Neural crest cell (in vitro differentiated cells): ENCODE results near the gene PTCD2. TPM values are rescaled to one million over a fixed set of nuclear protein-coding genes. Genes with fewer than 3 reads are reported as not detected.

Experiments used
- DNase-seq: peaks from one replicate; pipeline ENCODE4 v3.0.0; 2021; ENCODE audit warnings: low read depth, mixed read lengths, low spot score
- H3K27ac Mint-ChIP-seq: one replicate; pipeline ENCODE4 v1.8.0; 2021; ENCODE audit warnings: mild to moderate bottlenecking, mixed read lengths; ENCODE audit not compliant: unreplicated experiment
- H3K27me3 Mint-ChIP-seq: 2 replicates; pipeline ENCODE4 v1.8.0; 2021; ENCODE audit warnings: low read depth, mild to moderate bottlenecking, mixed read lengths
- H3K36me3 Mint-ChIP-seq: 2 replicates; pipeline ENCODE4 v1.8.0; 2021; ENCODE audit warnings: low read depth, mild to moderate bottlenecking, mixed read lengths
- H3K4me1 Mint-ChIP-seq: 2 replicates; pipeline ENCODE4 v1.8.0; 2021; ENCODE audit warnings: mixed read lengths
- H3K4me3 Mint-ChIP-seq: one replicate; pipeline ENCODE4 v1.8.0; 2021; ENCODE audit warnings: mild to moderate bottlenecking, mixed read lengths
- H3K9me3 Mint-ChIP-seq: 2 replicates; pipeline ENCODE4 v1.8.0; 2021; ENCODE audit warnings: mixed read lengths
- total RNA-seq: library from RNA; stranded (reverse); gene quantifications from 2 replicates; pipeline ENCODE4 v1.2.1, GENCODE V29; 2021
- TF ChIP-seq, protein P1 (sequence below): fragments of 200-600 bp; sonication (generic); conservative IDR thresholded peaks from 2 replicates; pipeline ENCODE4 v1.5.0; 2021; ENCODE audit warnings: antibody characterized with exemption, mild to moderate bottlenecking

The PTCD2 gene
- total RNA-seq, 1 donor from 2014 or later: 13.6 TPM

DNA sequence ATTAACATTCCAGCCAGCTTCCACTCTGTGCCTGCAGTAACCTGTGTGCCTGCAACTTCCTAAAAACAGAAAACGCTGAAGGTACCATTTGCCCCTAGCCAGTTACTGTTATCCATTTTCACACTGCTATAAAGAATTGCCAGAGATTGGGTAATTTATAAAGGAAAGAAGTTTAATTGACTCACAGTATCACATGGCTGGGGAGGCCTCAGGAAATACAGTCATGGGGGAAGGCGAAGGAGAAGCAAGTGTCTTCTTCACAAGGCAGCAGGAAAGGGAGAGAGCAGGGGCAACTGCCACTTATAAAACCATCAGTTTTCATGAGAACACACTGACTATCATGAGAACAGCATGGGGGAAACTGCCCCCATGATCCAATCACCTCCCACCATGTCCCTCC lies 31.2 kb downstream of the PTCD2 start:
- Mint-ChIP-seq H3K27ac (no peak overlapping the region), H3K9me3 (no peaks in the 10 kb centered on the region), H3K4me1 (peaks cover 6% of the 10 kb centered on the region), H3K36me3 (peaks cover 2% of the 10 kb centered on the region), H3K27me3 (no peaks in the 10 kb centered on the region), H3K4me3 (no peak overlapping the region)
- TF ChIP-seq, protein P1, sequence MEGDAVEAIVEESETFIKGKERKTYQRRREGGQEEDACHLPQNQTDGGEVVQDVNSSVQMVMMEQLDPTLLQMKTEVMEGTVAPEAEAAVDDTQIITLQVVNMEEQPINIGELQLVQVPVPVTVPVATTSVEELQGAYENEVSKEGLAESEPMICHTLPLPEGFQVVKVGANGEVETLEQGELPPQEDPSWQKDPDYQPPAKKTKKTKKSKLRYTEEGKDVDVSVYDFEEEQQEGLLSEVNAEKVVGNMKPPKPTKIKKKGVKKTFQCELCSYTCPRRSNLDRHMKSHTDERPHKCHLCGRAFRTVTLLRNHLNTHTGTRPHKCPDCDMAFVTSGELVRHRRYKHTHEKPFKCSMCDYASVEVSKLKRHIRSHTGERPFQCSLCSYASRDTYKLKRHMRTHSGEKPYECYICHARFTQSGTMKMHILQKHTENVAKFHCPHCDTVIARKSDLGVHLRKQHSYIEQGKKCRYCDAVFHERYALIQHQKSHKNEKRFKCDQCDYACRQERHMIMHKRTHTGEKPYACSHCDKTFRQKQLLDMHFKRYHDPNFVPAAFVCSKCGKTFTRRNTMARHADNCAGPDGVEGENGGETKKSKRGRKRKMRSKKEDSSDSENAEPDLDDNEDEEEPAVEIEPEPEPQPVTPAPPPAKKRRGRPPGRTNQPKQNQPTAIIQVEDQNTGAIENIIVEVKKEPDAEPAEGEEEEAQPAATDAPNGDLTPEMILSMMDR: no peak
- no peak for DNase-seq

DNA sequence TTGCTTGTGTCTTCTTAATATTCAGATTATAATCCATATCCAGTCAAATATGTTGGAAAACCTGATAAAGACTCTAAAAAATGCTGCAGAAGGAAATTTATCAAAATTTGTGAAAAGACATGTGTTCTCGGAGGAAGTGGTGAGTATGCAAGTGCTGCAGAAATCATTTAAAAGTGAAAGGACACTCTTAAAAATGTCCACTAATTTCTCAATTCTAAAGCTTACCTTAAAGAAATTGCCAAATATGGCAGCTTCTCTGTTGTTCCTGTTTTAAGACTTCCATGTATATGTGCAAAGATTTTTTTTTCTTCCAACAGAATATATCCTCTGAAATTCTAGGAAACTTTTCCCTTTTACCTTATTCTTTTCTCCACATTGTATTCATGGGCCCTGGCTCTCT lies 32.4 kb downstream of the PTCD2 start:
- TF ChIP-seq, protein P1: no peak

DNA sequence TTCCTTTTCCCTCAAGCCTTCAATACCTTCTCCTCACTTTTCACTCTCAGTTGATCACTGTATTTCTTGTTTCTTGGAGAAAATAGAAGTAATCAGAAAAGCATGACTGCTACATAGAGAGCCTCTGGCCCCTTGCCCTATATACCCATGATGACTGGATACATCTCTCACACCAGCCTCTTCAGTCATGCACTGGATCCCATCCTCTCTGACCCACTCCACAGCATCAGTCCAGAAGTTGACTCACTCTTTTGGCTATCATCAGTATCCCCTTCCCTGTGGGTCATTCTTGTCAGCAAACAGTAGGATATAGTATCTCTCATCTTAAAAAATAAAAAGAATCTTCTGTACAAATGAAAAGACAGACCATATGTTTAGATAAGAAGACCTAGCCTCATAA lies 32.9 kb downstream of the PTCD2 start:
- H3K4me3 Mint-ChIP-seq: no peak overlapping the region
- DNase-seq: no peak
- TF ChIP-seq, protein P1: no peak
- peaks cover 6% of the 10 kb centered on the region for H3K4me1 Mint-ChIP-seq
- H3K9me3 Mint-ChIP-seq: no peaks in the 10 kb centered on the region
- H3K27me3 Mint-ChIP-seq: no peaks in the 10 kb centered on the region
- peaks cover 2% of the 10 kb centered on the region for H3K36me3 Mint-ChIP-seq
- H3K27ac Mint-ChIP-seq: no peak overlapping the region

More for the DNA sequence above, 32.4 kb downstream of the PTCD2 start:
- no peak for DNase-seq
- Mint-ChIP-seq H3K9me3 (no peaks in the 10 kb centered on the region), H3K36me3 (peaks cover 2% of the 10 kb centered on the region), H3K27me3 (no peaks in the 10 kb centered on the region), H3K4me1 (peaks cover 6% of the 10 kb centered on the region), H3K4me3 (no peak overlapping the region), H3K27ac (no peak overlapping the region)

DNA sequence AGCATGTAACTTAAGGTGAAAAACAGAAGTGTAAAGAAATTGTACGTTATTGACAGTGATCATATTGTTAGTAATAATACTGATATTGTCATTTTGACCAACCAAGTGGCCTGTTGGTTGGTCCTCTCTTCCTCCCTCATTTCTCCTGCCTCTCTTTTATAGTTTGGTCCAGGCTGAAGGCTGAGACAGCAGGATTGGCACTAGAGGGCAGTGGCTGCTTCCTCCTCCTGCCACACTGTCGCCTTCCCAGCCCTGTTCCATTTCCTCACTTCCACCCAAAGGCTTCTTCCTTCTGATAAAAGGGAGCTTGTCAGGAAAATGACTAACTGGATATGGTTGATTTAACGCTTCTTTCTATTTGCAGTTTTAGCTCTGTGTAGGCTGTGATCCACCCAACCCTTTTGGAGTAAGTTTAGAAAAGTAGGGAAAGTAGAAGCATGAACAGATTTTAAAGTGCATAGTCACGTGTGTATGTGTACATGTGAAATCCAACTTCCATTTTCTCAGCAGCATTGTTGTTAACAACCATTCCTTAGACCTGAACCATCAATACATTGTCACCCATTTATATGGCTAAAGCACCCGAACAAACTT lies 35.6 kb downstream of the PTCD2 start:
- peak; percentile 7 for DNase-seq
- Mint-ChIP-seq H3K9me3 (no peaks in the 10 kb centered on the region), H3K36me3 (peaks cover 6% of the 10 kb centered on the region), H3K27ac (no peak overlapping the region), H3K4me3 (no peak overlapping the region), H3K27me3 (no peaks in the 10 kb centered on the region), H3K4me1 (peaks cover 6% of the 10 kb centered on the region)
- TF ChIP-seq, protein P1: peak; percentile 58

DNA sequence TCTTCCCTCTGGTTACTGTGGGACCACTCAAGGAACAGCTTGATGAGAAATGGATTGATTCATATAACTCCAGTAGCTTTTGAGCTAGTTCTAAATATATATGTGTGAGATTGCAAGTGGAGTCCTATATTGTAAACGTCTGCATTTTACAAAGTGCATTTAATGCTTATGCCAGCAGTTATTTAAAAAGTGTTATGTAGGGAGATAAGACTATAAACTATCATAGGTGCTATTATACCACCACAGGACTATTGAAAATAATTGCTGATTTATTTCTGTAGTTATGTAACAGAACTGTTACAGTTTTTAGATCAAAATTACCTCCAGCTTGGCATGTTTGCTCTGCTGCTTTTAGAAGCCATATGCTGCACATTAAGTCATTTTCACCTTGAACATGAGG lies 36.2 kb downstream of the PTCD2 start:
- TF ChIP-seq, protein P1: no peak
- Mint-ChIP-seq H3K4me3 (no peak overlapping the region), H3K4me1 (peaks cover 6% of the 10 kb centered on the region), H3K36me3 (peaks cover 8% of the 10 kb centered on the region), H3K27ac (no peak overlapping the region), H3K9me3 (no peaks in the 10 kb centered on the region), H3K27me3 (no peaks in the 10 kb centered on the region)
- DNase-seq: no peak
